DND-41 (cell line): Measurements from ENCODE around the gene MYO1E.

Experiments
- ATAC-seq: fragments of 200-7000 bp; cut with Tn5 transposase; 3 replicates; pipeline ENCODE4 v1.9.1; 2021; ENCODE audit warnings: low read depth; ENCODE audit not compliant: insufficient read depth
- DNase-seq: peaks from one replicate; pipeline ENCODE4 v3.0.0-alpha.2; 2020
- H2AFZ ChIP-seq: 2 replicates; pipeline ENCODE4 v1.6.0; 2012; ENCODE audit warnings: low read depth, low read length
- H3K27ac ChIP-seq: 2 replicates; pipeline ENCODE4 v1.5.1; 2012; ENCODE audit warnings: low read length, inconsistent platforms
- H3K27me3 ChIP-seq: fragments of 200-600 bp; sonication (generic); 2 replicates; pipeline ENCODE4 v1.6.0; 2012; ENCODE audit warnings: low read length, mild to moderate bottlenecking, inconsistent platforms; ENCODE audit not compliant: insufficient read depth, poor library complexity
- H3K36me3 ChIP-seq: 2 replicates; pipeline ENCODE4 v1.5.1; 2012; ENCODE audit warnings: low read length, inconsistent platforms; ENCODE audit not compliant: insufficient read depth
- H3K4me1 ChIP-seq: 2 replicates; pipeline ENCODE4 v1.5.1; 2012; ENCODE audit warnings: mild to moderate bottlenecking, low read length; ENCODE audit not compliant: insufficient read depth
- H3K4me2 ChIP-seq: 2 replicates; pipeline ENCODE4 v1.6.0; 2012; ENCODE audit warnings: mild to moderate bottlenecking, moderate library complexity, low read length, inconsistent platforms; ENCODE audit not compliant: insufficient read depth
- H3K4me3 ChIP-seq, 2 experiments: fragments of 200-600 bp in 1 of 2; shearing (Covaris generic) in 1 of 2; 2 replicates each; pipeline ENCODE4 v1.5.1; 2012 to 2016; ENCODE audit warnings: inconsistent platforms in 2 of 2, low read length in 2 of 2, mild to moderate bottlenecking in 2 of 2, low read depth in 1 of 2, moderate library complexity in 1 of 2
- H3K79me2 ChIP-seq: 2 replicates; pipeline ENCODE4 v1.6.0; 2012; ENCODE audit warnings: low read length, inconsistent platforms; ENCODE audit not compliant: insufficient read depth
- H3K9ac ChIP-seq: 2 replicates; pipeline ENCODE4 v1.6.0; 2012; ENCODE audit warnings: low read depth, mild to moderate bottlenecking, inconsistent platforms, low read length, moderate library complexity
- H3K9me3 ChIP-seq: 2 replicates; pipeline ENCODE4 v1.5.1; 2012; ENCODE audit warnings: low read length, moderate library complexity, mild to moderate bottlenecking, inconsistent platforms; ENCODE audit not compliant: insufficient read depth, severe bottlenecking
- H4K20me1 ChIP-seq: 2 replicates; pipeline ENCODE4 v1.6.0; 2012; ENCODE audit warnings: low read length; ENCODE audit not compliant: insufficient read depth
- EZH2 ChIP-seq: IDR thresholded peaks from 3 replicates; pipeline ENCODE4 v1.6.1; 2012; ENCODE audit warnings: borderline replicate concordance, low read depth, mild to moderate bottlenecking, moderate library complexity, low read length, inconsistent platforms; ENCODE audit not compliant: severe bottlenecking
- TF ChIP-seq, protein P1 (sequence below): IDR thresholded peaks from 2 replicates; pipeline ENCODE4 v1.5.1; 2012; ENCODE audit warnings: borderline replicate concordance, low read length, moderate library complexity, mild to moderate bottlenecking; ENCODE audit not compliant: poor library complexity, severe bottlenecking; ENCODE audit errors: extremely low read depth

MYO1E gene

DNA sequence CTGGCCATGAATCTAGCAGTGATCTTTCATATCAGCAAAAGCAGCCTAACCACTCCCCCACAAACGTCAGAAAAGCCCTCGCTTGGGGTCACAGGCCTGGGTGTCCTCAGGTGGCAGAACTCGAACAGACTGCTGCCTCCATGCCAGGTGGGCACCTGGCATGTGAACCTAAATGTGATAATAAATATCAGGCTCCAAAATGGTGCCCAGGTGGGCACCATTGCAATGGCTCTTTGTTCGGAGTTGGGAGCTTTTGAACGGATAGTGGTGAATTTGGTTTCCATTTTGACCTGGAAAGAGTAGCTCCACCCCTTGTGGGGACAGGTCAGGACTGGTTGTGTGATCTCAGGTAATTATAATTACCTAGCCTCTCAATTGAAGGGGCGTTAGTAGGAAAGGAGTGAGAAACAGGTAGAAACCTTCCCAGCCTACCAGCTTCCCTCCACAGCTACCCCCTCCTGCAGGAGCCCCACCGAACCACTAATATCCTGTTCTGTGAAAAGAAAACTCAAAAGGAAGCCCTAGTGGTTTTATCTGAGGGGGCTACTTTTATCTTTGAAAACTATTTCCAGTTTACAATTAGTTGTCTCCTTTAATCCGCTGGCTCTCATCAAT is 18.1 kb downstream of the MYO1E start:
- H3K4me1 ChIP-seq: no peaks in the 10 kb centered on the region

DNA sequence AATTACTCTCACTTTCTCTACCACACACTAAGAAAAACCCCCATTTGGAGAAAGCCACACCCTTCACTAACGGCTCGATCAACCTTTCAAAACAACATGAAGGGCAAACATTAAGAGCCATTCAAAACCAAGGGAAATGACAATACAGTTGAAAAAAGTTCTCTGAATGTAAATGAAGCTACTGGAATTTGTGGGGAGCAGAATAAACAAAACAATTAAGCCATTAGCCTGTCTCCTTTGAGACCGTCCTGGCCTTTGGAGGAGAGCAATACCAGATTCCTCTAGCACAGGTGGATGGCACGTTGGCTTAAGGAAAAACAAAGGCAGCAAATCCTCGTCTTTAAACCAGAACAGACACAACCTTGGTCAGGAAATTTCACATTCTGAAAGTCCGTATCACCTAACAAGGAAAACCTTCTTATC is 18.7 kb downstream of the MYO1E start:
- Histone ChIP-seq H3K27me3 (peaks cover 19% of the 10 kb centered on the region), H3K4me3 (no peak overlapping the region), H3K4me2 (no peak overlapping the region), H3K9ac (no peak overlapping the region), H3K27ac (no peak overlapping the region), H4K20me1 (no peaks in the 10 kb centered on the region), H3K79me2 (no peaks in the 10 kb centered on the region), H2AFZ (no peak overlapping the region), H3K4me1 (no peaks in the 10 kb centered on the region), H3K36me3 (no peaks in the 10 kb centered on the region), H3K9me3 (no peaks in the 10 kb centered on the region)
- ATAC-seq: no peak
- DNase-seq: no peak
- TF ChIP-seq EZH2: no peak
- TF ChIP-seq, protein P1, sequence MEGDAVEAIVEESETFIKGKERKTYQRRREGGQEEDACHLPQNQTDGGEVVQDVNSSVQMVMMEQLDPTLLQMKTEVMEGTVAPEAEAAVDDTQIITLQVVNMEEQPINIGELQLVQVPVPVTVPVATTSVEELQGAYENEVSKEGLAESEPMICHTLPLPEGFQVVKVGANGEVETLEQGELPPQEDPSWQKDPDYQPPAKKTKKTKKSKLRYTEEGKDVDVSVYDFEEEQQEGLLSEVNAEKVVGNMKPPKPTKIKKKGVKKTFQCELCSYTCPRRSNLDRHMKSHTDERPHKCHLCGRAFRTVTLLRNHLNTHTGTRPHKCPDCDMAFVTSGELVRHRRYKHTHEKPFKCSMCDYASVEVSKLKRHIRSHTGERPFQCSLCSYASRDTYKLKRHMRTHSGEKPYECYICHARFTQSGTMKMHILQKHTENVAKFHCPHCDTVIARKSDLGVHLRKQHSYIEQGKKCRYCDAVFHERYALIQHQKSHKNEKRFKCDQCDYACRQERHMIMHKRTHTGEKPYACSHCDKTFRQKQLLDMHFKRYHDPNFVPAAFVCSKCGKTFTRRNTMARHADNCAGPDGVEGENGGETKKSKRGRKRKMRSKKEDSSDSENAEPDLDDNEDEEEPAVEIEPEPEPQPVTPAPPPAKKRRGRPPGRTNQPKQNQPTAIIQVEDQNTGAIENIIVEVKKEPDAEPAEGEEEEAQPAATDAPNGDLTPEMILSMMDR: no peak

More for the DNA sequence above, 18.1 kb downstream of the MYO1E start:
- Histone ChIP-seq H3K9me3 (no peaks in the 10 kb centered on the region), H3K79me2 (no peaks in the 10 kb centered on the region), H3K4me3 (no peak overlapping the region), H3K27me3 (peaks cover 19% of the 10 kb centered on the region), H3K27ac (no peak overlapping the region), H3K9ac (no peak overlapping the region), H4K20me1 (no peaks in the 10 kb centered on the region), H2AFZ (no peak overlapping the region), H3K4me2 (no peak overlapping the region), H3K36me3 (no peaks in the 10 kb centered on the region)
- no peak for TF ChIP-seq EZH2
- TF ChIP-seq, protein P1: no peak
- DNase-seq (no peak), ATAC-seq (peak; percentile 33; the same call in 1 of the 3 replicates)

DNA sequence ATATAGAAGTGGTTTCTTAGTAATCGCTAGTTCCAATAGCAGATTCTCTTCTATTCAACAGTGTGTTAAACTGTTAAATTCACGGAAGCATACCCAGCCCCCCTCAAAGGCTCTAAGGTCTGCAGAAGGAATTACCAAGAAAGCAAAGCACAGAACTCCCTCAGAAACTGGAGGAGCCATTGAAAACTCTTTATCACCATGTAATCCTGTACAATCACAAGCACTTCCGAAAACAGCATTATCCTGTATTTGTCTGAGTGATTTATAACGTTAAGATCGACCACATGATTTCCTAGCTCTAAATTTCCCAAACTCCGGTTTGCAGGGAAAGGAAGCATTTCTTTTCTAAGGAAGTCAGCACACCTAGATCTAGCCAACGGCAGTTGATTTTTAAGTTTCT is 20.0 kb downstream of the MYO1E start:
- H3K79me2 ChIP-seq: no peaks in the 10 kb centered on the region
- no peak overlapping the region for H3K4me3 ChIP-seq
- H2AFZ ChIP-seq: no peak overlapping the region
- DNase-seq: no peak
- no peak for TF ChIP-seq EZH2
- TF ChIP-seq, protein P1: no peak
- H3K9me3 ChIP-seq: no peaks in the 10 kb centered on the region
- H3K4me1 ChIP-seq: no peaks in the 10 kb centered on the region
- H3K4me2 ChIP-seq: no peak overlapping the region
- H3K27ac ChIP-seq: no peak overlapping the region
- peaks cover 19% of the 10 kb centered on the region for H3K27me3 ChIP-seq
- ATAC-seq: no peak
- no peaks in the 10 kb centered on the region for H3K36me3 ChIP-seq
- no peaks in the 10 kb centered on the region for H4K20me1 ChIP-seq
- no peak overlapping the region for H3K9ac ChIP-seq
